Peyer's patch (tissue), 4 donors: ENCODE data around the gene LHX4.

Experiments used
- CTCF ChIP-seq, 6 experiments: fragments of 450-650 bp in 4 of 6; fragments of 200-600 bp in 2 of 6; sonication (generic) in 1 of 6; IDR thresholded peaks; one replicate each; pipeline ENCODE4 v1.5.1; 2017 to 2019; ENCODE audit warnings: antibody characterized with exemption in 6 of 6, mild to moderate bottlenecking in 3 of 6, moderate library complexity in 1 of 6
- POLR2A ChIP-seq, 2 donors: fragments of 450-650 bp; IDR thresholded peaks; one replicate each; pipeline ENCODE4 v1.5.1; 2017; ENCODE audit warnings: antibody characterized with exemption in 2 of 2, mild to moderate bottlenecking in 2 of 2, moderate library complexity in 2 of 2

GRCh38 chr1:180257028-180257386 lies 26.9 kb downstream of the LHX4 start:
- TF ChIP-seq CTCF (IDR thresholded peaks at IDR 0.05), result no peak
- TF ChIP-seq POLR2A (IDR thresholded peaks at IDR 0.05), result no peak
